Keratinocyte (primary cell): ENCODE data around the gene SLC39A3. TPM values are rescaled to one million over a fixed set of nuclear protein-coding genes. Genes with fewer than 3 reads are reported as not detected.

Experiments
- DNase-seq: peaks from one replicate; pipeline ENCODE4 v3.0.0-alpha.2; 2011; ENCODE audit warnings: low read depth, missing footprints, low spot score
- FAIRE-seq: peaks from 2 replicates; lab custom pipeline; 2011; peaks lifted over from hg19 to GRCh38; lab: Jason Lieb, UNC
- H2AFZ ChIP-seq: 2 replicates; pipeline ENCODE4 v1.6.0; 2012; ENCODE audit warnings: low read length, control low read depth, inconsistent platforms; ENCODE audit not compliant: control insufficient read depth
- H3K27ac ChIP-seq: 2 replicates; pipeline ENCODE4 v1.5.1; 2011; ENCODE audit warnings: low read length; ENCODE audit not compliant: control insufficient read depth, insufficient read depth
- H3K27me3 ChIP-seq: 3 replicates; pipeline ENCODE4 v1.6.0; 2011; ENCODE audit warnings: low read length; ENCODE audit not compliant: control insufficient read depth, insufficient read depth; ENCODE audit errors: extremely low read depth
- H3K36me3 ChIP-seq, 2 experiments: 2 replicates in 1 of 2; 3 replicates in 1 of 2; pipeline ENCODE4 v1.5.1; 2011; ENCODE audit warnings: low read length in 2 of 2, mild to moderate bottlenecking in 1 of 2; ENCODE audit not compliant: control insufficient read depth in 2 of 2, insufficient read depth in 2 of 2; ENCODE audit errors: extremely low read depth in 1 of 2
- H3K4me1 ChIP-seq: 3 replicates; pipeline ENCODE4 v1.5.1; 2011; ENCODE audit warnings: low read length; ENCODE audit not compliant: control insufficient read depth, insufficient read depth; ENCODE audit errors: extremely low read depth
- H3K4me2 ChIP-seq: 3 replicates; pipeline ENCODE4 v1.6.0; 2011; ENCODE audit warnings: low read depth, low read length; ENCODE audit not compliant: control insufficient read depth, insufficient read depth; ENCODE audit errors: extremely low read depth
- H3K4me3 ChIP-seq, 3 experiments: fragments of 200-600 bp in 1 of 3; sonication (generic) in 1 of 3; 2 replicates in 2 of 3; 3 replicates in 1 of 3; pipeline ENCODE4 v1.5.1; 2011 to 2016; ENCODE audit warnings: low read length in 3 of 3, mild to moderate bottlenecking in 3 of 3, control low read depth in 2 of 3, inconsistent platforms in 1 of 3, low read depth in 1 of 3, mixed read lengths in 1 of 3, mixed run types in 1 of 3, moderate library complexity in 1 of 3; ENCODE audit not compliant: control insufficient read depth in 2 of 3, insufficient read depth in 2 of 3; ENCODE audit errors: extremely low read depth in 1 of 3
- H3K79me2 ChIP-seq: 2 replicates; pipeline ENCODE4 v1.6.0; 2012; ENCODE audit warnings: low read length; ENCODE audit not compliant: control insufficient read depth, insufficient read depth
- H3K9ac ChIP-seq: 3 replicates; pipeline ENCODE4 v1.6.0; 2011; ENCODE audit warnings: low read length; ENCODE audit not compliant: control insufficient read depth, insufficient read depth; ENCODE audit errors: extremely low read depth
- H3K9me1 ChIP-seq: 3 replicates; pipeline ENCODE4 v1.6.0; 2011; ENCODE audit warnings: low read length; ENCODE audit not compliant: control insufficient read depth, insufficient read depth; ENCODE audit errors: extremely low read depth
- H3K9me3 ChIP-seq: 2 replicates; pipeline ENCODE4 v1.5.1; 2012; ENCODE audit warnings: low read depth, low read length; ENCODE audit not compliant: control insufficient read depth
- H4K20me1 ChIP-seq: 3 replicates; pipeline ENCODE4 v1.6.0; 2011; ENCODE audit warnings: low read length; ENCODE audit not compliant: control insufficient read depth, insufficient read depth; ENCODE audit errors: extremely low read depth
- EZH2 ChIP-seq: IDR thresholded peaks from one replicate; pipeline ENCODE4 v1.6.1; 2012; ENCODE audit warnings: inconsistent platforms, mild to moderate bottlenecking, low read length, moderate library complexity
- dilution Hi-C: fragments of 300-500 bp; cut with MboI; formaldehyde crosslinking; loops from one replicate; pipeline ENCODE4 v1.7.0; 2020; ENCODE audit warnings: low sequenced_read_pairs; ENCODE audit not compliant: extremely low pct_ligation_motif_present
- polyA plus RNA-seq, 5 experiments: library from polyadenylated mRNA; depleted of rRNA in 3 of 5; stranded (reverse) in 3 of 5; stranded (forward) in 1 of 5; unstranded in 1 of 5; fragments of >200 nt; gene quantifications; 1 replicate in 1 of 5; 2 replicates in 3 of 5; 3 replicates in 1 of 5; pipeline versions ENCODE4 v1.2.1 to v1.2.3, GENCODE V29; 2011 to 2012; ENCODE audit warnings: missing spikeins in 2 of 5, low read depth in 1 of 5, low replicate concordance in 1 of 5
- TF ChIP-seq, protein P1 (sequence below), 3 experiments: IDR thresholded peaks in 1 of 3; conservative IDR thresholded peaks in 1 of 3; optimal IDR thresholded peaks in 1 of 3; 2 replicates in 2 of 3; 3 replicates in 1 of 3; pipeline versions ENCODE3 to v1.5.1; 2011; ENCODE audit warnings: low read length in 3 of 3, mild to moderate bottlenecking in 3 of 3, moderate library complexity in 2 of 3, control low read depth in 1 of 3, inconsistent platforms in 1 of 3; ENCODE audit not compliant: insufficient read depth in 2 of 3; ENCODE audit errors: extremely low read depth in 1 of 3

SLC39A3 gene
- polyA plus RNA-seq, 1 donor (not counting 4 experiments of a cell fraction or from before 2014, with no cell fraction given), result 26.2 TPM

DNA sequence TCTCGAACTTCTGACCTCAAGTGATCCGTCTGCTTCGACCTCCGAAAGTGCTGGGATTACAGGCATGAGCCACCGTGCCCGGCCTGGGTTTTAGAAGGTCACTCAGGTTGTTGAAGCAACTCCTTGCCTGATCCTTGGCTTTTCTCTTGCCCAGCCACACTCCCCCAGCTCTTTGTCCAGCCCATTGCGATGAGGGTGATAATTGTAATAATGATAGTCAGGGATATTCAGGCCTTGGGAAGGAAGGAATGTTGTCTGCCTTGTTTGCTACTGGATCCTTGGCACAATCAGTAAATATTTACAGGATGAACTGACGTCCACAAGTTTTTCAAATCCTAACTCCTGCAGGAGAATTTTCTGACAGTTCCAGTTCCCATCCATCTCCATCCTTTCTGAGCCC lies 47.3 kb upstream of the SLC39A3 start:
- no peak for DNase-seq
- H3K4me1 ChIP-seq, result peaks cover 14% of the 10 kb centered on the region
- dilution Hi-C loops, result no loop called here
- no peaks in the 10 kb centered on the region for H3K9me3 ChIP-seq
- H3K27me3 ChIP-seq, result no peaks in the 10 kb centered on the region
- H3K9ac ChIP-seq, result no peak overlapping the region
- no peak overlapping the region for H2AFZ ChIP-seq
- no peak for TF ChIP-seq EZH2
- TF ChIP-seq, protein P1, sequence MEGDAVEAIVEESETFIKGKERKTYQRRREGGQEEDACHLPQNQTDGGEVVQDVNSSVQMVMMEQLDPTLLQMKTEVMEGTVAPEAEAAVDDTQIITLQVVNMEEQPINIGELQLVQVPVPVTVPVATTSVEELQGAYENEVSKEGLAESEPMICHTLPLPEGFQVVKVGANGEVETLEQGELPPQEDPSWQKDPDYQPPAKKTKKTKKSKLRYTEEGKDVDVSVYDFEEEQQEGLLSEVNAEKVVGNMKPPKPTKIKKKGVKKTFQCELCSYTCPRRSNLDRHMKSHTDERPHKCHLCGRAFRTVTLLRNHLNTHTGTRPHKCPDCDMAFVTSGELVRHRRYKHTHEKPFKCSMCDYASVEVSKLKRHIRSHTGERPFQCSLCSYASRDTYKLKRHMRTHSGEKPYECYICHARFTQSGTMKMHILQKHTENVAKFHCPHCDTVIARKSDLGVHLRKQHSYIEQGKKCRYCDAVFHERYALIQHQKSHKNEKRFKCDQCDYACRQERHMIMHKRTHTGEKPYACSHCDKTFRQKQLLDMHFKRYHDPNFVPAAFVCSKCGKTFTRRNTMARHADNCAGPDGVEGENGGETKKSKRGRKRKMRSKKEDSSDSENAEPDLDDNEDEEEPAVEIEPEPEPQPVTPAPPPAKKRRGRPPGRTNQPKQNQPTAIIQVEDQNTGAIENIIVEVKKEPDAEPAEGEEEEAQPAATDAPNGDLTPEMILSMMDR (optimal IDR thresholded peaks at IDR 0.05 in 1 of 3, IDR thresholded peaks at IDR 0.05 in 1 of 3, conservative IDR thresholded peaks at IDR 0.05 in 1 of 3; ENCODE audit: extremely low read depth in 1 of 3, insufficient read depth in 2 of 3, low read length in 3 of 3), result no peak
- H3K9me1 ChIP-seq, result no peaks in the 10 kb centered on the region
- FAIRE-seq, result no peak
- peaks cover 65% of the 10 kb centered on the region for H3K79me2 ChIP-seq
- no peak overlapping the region for H3K27ac ChIP-seq
- H3K36me3 ChIP-seq, result peaks cover 11 to 15% of the 10 kb centered on the region in 2 experiments
- H3K4me3 ChIP-seq, result no peak overlapping the region
- no peak overlapping the region for H3K4me2 ChIP-seq
- no peaks in the 10 kb centered on the region for H4K20me1 ChIP-seq

DNA sequence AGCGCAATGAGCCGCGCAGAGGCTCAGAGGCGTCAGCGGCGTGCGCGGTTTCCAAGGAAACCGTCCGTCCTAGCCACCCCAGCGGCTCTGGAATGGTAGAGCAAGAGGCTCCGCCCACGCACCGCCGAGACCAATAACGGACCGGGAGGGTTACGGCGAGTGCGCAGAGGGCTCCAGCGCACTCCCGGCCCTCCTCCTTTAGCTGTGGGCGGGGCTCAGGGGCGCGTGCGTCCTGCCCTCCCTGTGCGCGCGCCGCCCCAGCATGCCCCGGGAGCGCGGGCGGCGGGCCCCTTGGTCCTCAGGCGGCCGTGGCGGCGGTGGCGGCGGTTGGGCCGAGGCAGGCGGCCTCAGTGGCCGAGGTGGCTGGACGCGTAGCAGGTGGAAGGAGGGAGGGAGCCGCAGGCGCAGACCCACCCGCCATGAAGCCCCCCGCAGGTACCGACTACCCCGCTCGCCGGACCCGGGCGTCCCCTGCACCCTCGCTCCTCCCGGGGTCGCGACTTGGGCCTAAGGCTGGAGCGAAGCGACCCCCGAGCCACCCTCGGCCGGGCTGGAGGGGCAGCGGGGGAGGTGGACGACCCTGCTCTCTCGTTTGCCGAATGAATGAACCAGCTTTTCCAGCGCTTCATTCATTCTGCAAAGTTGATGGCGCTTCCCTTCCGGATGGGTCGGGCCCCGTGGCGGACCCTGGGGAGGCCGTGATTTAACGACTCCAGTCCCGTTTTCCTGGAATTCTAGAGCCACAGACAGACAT lies 45.6 kb upstream of the SLC39A3 start, which contains the start of gene THOP1:
TSS of gene THOP1 (plus strand) at position 260 of the 754 bp plus-strand sequence. CDS start at position 420, 160 bp downstream.
- Histone ChIP-seq H3K9me3 (no peaks in the 10 kb centered on the region), H3K9ac (peak within 1 kb of the TSS; percentile 85), H3K4me2 (peak within 1 kb of the TSS; percentile 94), H3K27me3 (no peaks in the 10 kb centered on the region), H3K27ac (peak within 1 kb of the TSS; percentile 82), H3K79me2 (peaks cover 72% of the 10 kb centered on the region), H3K4me3 (peak within 1 kb of the TSS; percentile 90 to 97 (median 97)), H4K20me1 (peaks cover 9% of the 10 kb centered on the region), H3K9me1 (peaks cover 5% of the 10 kb centered on the region), H3K36me3 (peaks cover 8 to 14% of the 10 kb centered on the region in 2 experiments), H3K4me1 (peaks cover 25% of the 10 kb centered on the region), H2AFZ (peak within 1 kb of the TSS; percentile 84)
- FAIRE-seq, result peak; percentile 68
- DNase-seq, result peak; percentile 73
- TF ChIP-seq EZH2, result no peak
- TF ChIP-seq, protein P1 (optimal IDR thresholded peaks at IDR 0.05 in 1 of 3, IDR thresholded peaks at IDR 0.05 in 1 of 3, conservative IDR thresholded peaks at IDR 0.05 in 1 of 3; ENCODE audit: extremely low read depth in 1 of 3, insufficient read depth in 2 of 3, low read length in 3 of 3), result no peak
- dilution Hi-C loops, result no loop called here
